Stimulated activated naive B cell treated with anti-CD40 and anti-IgM and Interleukin-4, amounts not matched to agents 10 μg/mL and 1 μg/mL and 100 μg/mL, for 72 hours (primary cell): ENCODE data around the gene ZBTB43.
A peak's percentile ranks its signal among the peaks of the same experiment; 100 is the strongest.

Source experiments
- ATAC-seq, 2 donors: fragments of 150-1000 bp; cut with Tn5 transposase; replicated peaks; 2 replicates each; pipeline ENCODE4 v1.10.0; 2021; ENCODE audit warnings: moderate library complexity in 1 of 2
- DNase-seq: peaks from one replicate; pipeline ENCODE4 v3.0.0; 2021
- H3K27ac Mint-ChIP-seq: one replicate; pipeline ENCODE4 v1.8.0; 2022; ENCODE audit warnings: mild to moderate bottlenecking, mixed read lengths
- H3K27me3 Mint-ChIP-seq, 2 donors: one replicate each; pipeline ENCODE4 v1.8.0; 2022; ENCODE audit warnings: mixed read lengths in 2 of 2
- H3K36me3 Mint-ChIP-seq, 2 donors: one replicate each; pipeline ENCODE4 v1.8.0; 2022; ENCODE audit warnings: mixed read lengths in 2 of 2, mild to moderate bottlenecking in 1 of 2
- H3K4me1 Mint-ChIP-seq, 2 donors: one replicate each; pipeline ENCODE4 v1.8.0; 2022; ENCODE audit warnings: mixed read lengths in 2 of 2, mild to moderate bottlenecking in 1 of 2
- H3K4me3 Mint-ChIP-seq, 2 donors: one replicate each; pipeline ENCODE4 v1.8.0; 2022; ENCODE audit warnings: mild to moderate bottlenecking in 2 of 2, mixed read lengths in 2 of 2, moderate library complexity in 1 of 2
- H3K9me3 Mint-ChIP-seq, 2 donors: one replicate each; pipeline ENCODE4 v1.8.0; 2022; ENCODE audit warnings: mixed read lengths in 2 of 2, mild to moderate bottlenecking in 1 of 2

ZBTB43 gene

GRCh38 chr9:126827227-126827626 lies 22.4 kb downstream of the ZBTB43 start:
- DNase-seq (no peak), ATAC-seq (no peak)
- Mint-ChIP-seq H3K27me3 (no peaks in the 10 kb centered on the region), H3K27ac (no peak overlapping the region), H3K4me3 (no peak overlapping the region), H3K9me3 (no peaks in the 10 kb centered on the region), H3K4me1 (peaks cover 11 to 30% of the 10 kb centered on the region in 2 donors), H3K36me3 (peaks cover 26 to 44% of the 10 kb centered on the region in 2 donors)

- peaks cover 21 to 29% of the 10 kb centered on the region in 2 donors for H3K4me1 Mint-ChIP-seq
- no peak for ATAC-seq
- no peaks in the 10 kb centered on the region for H3K9me3 Mint-ChIP-seq
- no peaks in the 10 kb centered on the region for H3K27me3 Mint-ChIP-seq
- no peak overlapping the region for H3K27ac Mint-ChIP-seq
- no peak overlapping the region for H3K4me3 Mint-ChIP-seq
- no peak for DNase-seq
- H3K36me3 Mint-ChIP-seq: peaks cover 38 to 54% of the 10 kb centered on the region in 2 donors
Observed at GRCh38 chr9:126829035-126829434, 24.2 kb downstream of the ZBTB43 start.

- no peaks in the 10 kb centered on the region for H3K9me3 Mint-ChIP-seq
- H3K27ac Mint-ChIP-seq: no peak overlapping the region
- ATAC-seq: no peak
- no peaks in the 10 kb centered on the region for H3K27me3 Mint-ChIP-seq
- no peak for DNase-seq
- peaks cover 21 to 33% of the 10 kb centered on the region in 2 donors for H3K4me1 Mint-ChIP-seq
- no peak overlapping the region for H3K4me3 Mint-ChIP-seq
- peaks cover 41 to 50% of the 10 kb centered on the region in 2 donors for H3K36me3 Mint-ChIP-seq
Observed at GRCh38 chr9:126830827-126831226, 26.0 kb downstream of the ZBTB43 start.

- peaks cover 40 to 54% of the 10 kb centered on the region in 2 donors for H3K36me3 Mint-ChIP-seq
- H3K4me1 Mint-ChIP-seq: peaks cover 26 to 44% of the 10 kb centered on the region in 2 donors
- ATAC-seq (no peak), DNase-seq (no peak)
- H3K27ac Mint-ChIP-seq: no peak overlapping the region
- H3K27me3 Mint-ChIP-seq: no peaks in the 10 kb centered on the region
- no peaks in the 10 kb centered on the region for H3K9me3 Mint-ChIP-seq
- H3K4me3 Mint-ChIP-seq: no peak overlapping the region
Observed at GRCh38 chr9:126832440-126832839, 27.6 kb downstream of the ZBTB43 start.

GRCh38 chr9:126833020-126833419 lies 28.2 kb downstream of the ZBTB43 start:
- peaks cover 27 to 49% of the 10 kb centered on the region in 2 donors for H3K4me1 Mint-ChIP-seq
- peak overlapping the region in 1 of 2 donors; percentile 41 for H3K4me3 Mint-ChIP-seq
- ATAC-seq (no peak), DNase-seq (no peak)
- no peaks in the 10 kb centered on the region for H3K27me3 Mint-ChIP-seq
- no peak overlapping the region for H3K27ac Mint-ChIP-seq
- H3K9me3 Mint-ChIP-seq: no peaks in the 10 kb centered on the region
- H3K36me3 Mint-ChIP-seq: peaks cover 40 to 54% of the 10 kb centered on the region in 2 donors

GRCh38 chr9:126833710-126834345 lies 29.0 kb downstream of the ZBTB43 start:
- Mint-ChIP-seq H3K9me3 (no peaks in the 10 kb centered on the region), H3K27me3 (no peaks in the 10 kb centered on the region), H3K36me3 (peaks cover 37 to 61% of the 10 kb centered on the region in 2 donors), H3K4me3 (no peak overlapping the region), H3K4me1 (peaks cover 33 to 54% of the 10 kb centered on the region in 2 donors), H3K27ac (no peak overlapping the region)
- ATAC-seq: no peak
- no peak for DNase-seq

GRCh38 chr9:126834672-126835071 lies 29.8 kb downstream of the ZBTB43 start:
- Mint-ChIP-seq H3K9me3 (no peaks in the 10 kb centered on the region), H3K27me3 (no peaks in the 10 kb centered on the region), H3K4me1 (peaks cover 39 to 58% of the 10 kb centered on the region in 2 donors), H3K36me3 (peaks cover 37 to 70% of the 10 kb centered on the region in 2 donors), H3K4me3 (no peak overlapping the region), H3K27ac (no peak overlapping the region)
- ATAC-seq (no peak), DNase-seq (no peak)

GRCh38 chr9:126836216-126836615 lies 31.4 kb downstream of the ZBTB43 start:
- H3K36me3 Mint-ChIP-seq: peaks cover 32 to 62% of the 10 kb centered on the region in 2 donors
- DNase-seq: no peak
- H3K4me3 Mint-ChIP-seq: no peak overlapping the region
- H3K9me3 Mint-ChIP-seq: no peaks in the 10 kb centered on the region
- H3K4me1 Mint-ChIP-seq: peaks cover 41 to 61% of the 10 kb centered on the region in 2 donors
- peak overlapping the region; percentile 7 for H3K27ac Mint-ChIP-seq
- ATAC-seq: no peak
- H3K27me3 Mint-ChIP-seq: no peaks in the 10 kb centered on the region

GRCh38 chr9:126838055-126838811 lies 33.4 kb downstream of the ZBTB43 start:
- H3K27ac Mint-ChIP-seq: peak overlapping the region; percentile 59

GRCh38 chr9:126838895-126839294 lies 34.1 kb downstream of the ZBTB43 start:
- peaks cover 38 to 60% of the 10 kb centered on the region in 2 donors for H3K4me1 Mint-ChIP-seq
- no peaks in the 10 kb centered on the region for H3K27me3 Mint-ChIP-seq
- H3K9me3 Mint-ChIP-seq: no peaks in the 10 kb centered on the region
- peak overlapping the region; percentile 59 for H3K27ac Mint-ChIP-seq
- H3K36me3 Mint-ChIP-seq: peaks cover 13 to 42% of the 10 kb centered on the region in 2 donors
- ATAC-seq: peak in 1 of 2 donors; percentile 53
- no peak for DNase-seq
- no peak overlapping the region for H3K4me3 Mint-ChIP-seq

More at GRCh38 chr9:126838055-126838811, 33.4 kb downstream of the ZBTB43 start:
- Mint-ChIP-seq H3K4me1 (peaks cover 40 to 62% of the 10 kb centered on the region in 2 donors), H3K36me3 (peaks cover 20 to 49% of the 10 kb centered on the region in 2 donors), H3K9me3 (no peaks in the 10 kb centered on the region), H3K4me3 (no peak overlapping the region), H3K27me3 (no peaks in the 10 kb centered on the region)
- ATAC-seq (peak; percentile 54 to 63), DNase-seq (no peak)

GRCh38 chr9:126839301-126839700 lies 34.5 kb downstream of the ZBTB43 start:
- Mint-ChIP-seq H3K27ac (peak overlapping the region; percentile 39), H3K27me3 (no peaks in the 10 kb centered on the region), H3K4me3 (no peak overlapping the region), H3K4me1 (peaks cover 37 to 56% of the 10 kb centered on the region in 2 donors), H3K36me3 (peaks cover 9 to 38% of the 10 kb centered on the region in 2 donors), H3K9me3 (no peaks in the 10 kb centered on the region)
- ATAC-seq: no peak
- DNase-seq: no peak

- DNase-seq: no peak
- Mint-ChIP-seq H3K4me1 (peaks cover 25 to 32% of the 10 kb centered on the region in 2 donors), H3K27ac (no peak overlapping the region), H3K36me3 (peaks cover 3 to 20% of the 10 kb centered on the region in 2 donors), H3K27me3 (peaks cover 2 to 5% of the 10 kb centered on the region in 2 donors), H3K4me3 (no peak overlapping the region), H3K9me3 (no peaks in the 10 kb centered on the region)
- no peak for ATAC-seq
Observed at GRCh38 chr9:126842220-126842842, 37.5 kb downstream of the ZBTB43 start.

- peaks cover 4 to 10% of the 10 kb centered on the region in 2 donors for H3K27me3 Mint-ChIP-seq
- H3K27ac Mint-ChIP-seq: no peak overlapping the region
- no peaks in the 10 kb centered on the region for H3K9me3 Mint-ChIP-seq
- DNase-seq (no peak), ATAC-seq (peak; percentile 86 to 94)
- H3K4me3 Mint-ChIP-seq: no peak overlapping the region
- H3K4me1 Mint-ChIP-seq: peaks cover 25 to 26% of the 10 kb centered on the region in 2 donors
- H3K36me3 Mint-ChIP-seq: peaks cover 3 to 20% of the 10 kb centered on the region in 2 donors
Observed at GRCh38 chr9:126842977-126843799, 38.3 kb downstream of the ZBTB43 start.

- Mint-ChIP-seq H3K4me3 (no peak overlapping the region), H3K9me3 (no peaks in the 10 kb centered on the region), H3K27ac (no peak overlapping the region), H3K36me3 (peaks cover under 1 to 11% of the 10 kb centered on the region in 2 donors), H3K27me3 (peaks cover 7 to 14% of the 10 kb centered on the region in 2 donors), H3K4me1 (peaks cover 17 to 19% of the 10 kb centered on the region in 2 donors)
- no peak for ATAC-seq
- no peak for DNase-seq
Observed at GRCh38 chr9:126844085-126844484, 39.2 kb downstream of the ZBTB43 start.
